EL (cell line): ENCODE data around the gene RCSD1.

Experiments
- DNase-seq: peaks from one replicate; pipeline ENCODE4 v3.0.0-alpha.2; 2016

RCSD1 gene

DNA sequence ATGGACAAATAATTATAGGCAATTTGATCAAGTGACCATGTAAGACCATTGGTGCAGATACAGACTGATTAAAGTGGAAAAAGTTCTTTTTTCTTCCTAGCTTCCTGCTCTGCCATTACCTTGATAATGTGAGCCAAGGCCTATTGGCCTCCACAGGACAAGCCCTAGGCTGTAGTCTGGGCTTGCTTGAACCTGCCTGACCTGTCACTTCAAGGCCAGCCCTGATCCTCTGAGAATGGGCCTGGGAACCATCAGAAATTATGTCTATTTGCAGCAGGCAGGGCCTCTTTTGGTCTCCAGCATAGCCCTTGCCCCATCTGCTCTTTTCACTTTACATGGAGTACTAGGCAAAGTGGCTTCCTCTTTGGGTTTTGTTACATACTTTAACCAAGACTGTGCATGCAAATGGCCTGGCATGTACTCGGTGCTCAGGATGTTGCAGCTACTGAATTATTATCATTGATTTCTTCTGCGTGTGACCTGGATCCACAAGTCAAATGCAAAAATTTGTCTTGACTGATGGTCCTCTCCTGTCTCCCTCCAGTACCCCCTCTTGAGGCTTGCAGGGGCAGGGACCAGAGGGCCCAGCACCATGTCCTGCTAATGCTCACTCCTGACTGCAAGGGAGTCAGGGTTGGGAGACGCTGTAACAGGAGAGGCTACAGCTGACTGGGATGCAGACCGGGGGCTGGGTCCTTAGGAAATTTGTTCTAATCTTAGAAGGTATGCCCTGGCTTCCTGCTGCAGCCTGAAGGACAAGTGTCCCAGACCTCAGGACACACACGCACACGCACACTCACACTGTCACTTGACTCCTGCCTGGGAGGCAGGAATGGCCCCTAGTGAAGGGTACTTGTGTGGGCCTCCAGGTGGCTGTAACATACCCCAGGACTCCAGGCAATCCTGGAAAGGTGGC is 39.4 kb downstream of the RCSD1 start:
- DNase-seq: no peak

DNA sequence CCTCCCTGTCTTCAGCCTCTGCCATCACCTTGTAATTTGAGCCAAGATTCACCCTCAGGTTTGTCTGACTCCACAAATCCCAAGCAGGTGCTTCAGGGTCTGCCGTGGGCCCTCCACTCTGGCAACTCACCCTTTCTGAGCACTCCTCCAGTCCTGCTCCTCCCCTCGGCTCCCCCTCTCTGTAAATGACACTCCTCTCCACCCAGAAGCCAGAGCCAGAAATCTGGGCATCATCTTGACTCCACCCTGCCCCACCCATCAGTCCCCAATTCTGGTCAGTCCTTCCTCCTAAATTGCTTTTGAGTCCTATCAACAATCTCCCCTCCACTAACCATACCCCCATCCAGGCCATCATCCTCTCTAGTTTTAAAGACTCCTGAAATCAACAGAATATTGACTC is 40.5 kb downstream of the RCSD1 start:
- DNase-seq: no peak

DNA sequence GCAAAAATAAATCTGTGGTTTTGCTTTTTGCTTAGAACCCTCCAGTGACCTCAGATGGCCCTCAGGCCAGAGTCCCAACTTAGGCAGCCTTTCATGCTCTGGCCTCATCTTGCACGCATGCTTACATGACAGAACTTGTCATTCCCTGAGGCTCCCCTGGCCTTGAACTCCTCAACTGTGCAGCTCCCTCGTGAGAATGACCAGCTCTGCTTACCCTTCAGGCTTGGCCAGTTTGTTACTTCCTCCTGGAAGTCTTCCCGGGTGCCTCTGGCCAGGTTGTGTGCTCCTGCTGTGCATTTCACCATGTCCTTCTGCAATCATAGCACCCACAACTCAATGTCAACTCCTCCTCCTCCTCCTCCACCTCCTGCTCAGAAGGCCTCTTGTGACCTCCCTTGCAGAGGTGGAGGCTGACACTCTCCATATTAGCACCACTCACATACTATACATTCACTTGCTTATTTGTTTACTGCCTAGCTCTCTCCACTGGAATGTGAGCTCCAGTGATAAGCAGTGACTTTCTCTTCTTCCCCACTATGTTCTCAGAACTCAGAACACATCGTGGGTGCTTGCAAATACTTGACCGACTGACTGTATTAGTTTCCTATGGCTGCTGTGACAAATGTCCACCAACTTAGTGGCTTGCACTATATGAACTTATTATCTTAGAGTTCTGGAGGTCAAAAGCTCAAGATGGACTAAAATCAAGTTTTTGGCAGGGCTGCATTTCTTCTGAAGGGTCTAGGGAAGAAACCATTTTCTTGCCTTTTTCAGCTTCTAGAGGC is 41.9 kb downstream of the RCSD1 start:
- DNase-seq: no peak

DNA sequence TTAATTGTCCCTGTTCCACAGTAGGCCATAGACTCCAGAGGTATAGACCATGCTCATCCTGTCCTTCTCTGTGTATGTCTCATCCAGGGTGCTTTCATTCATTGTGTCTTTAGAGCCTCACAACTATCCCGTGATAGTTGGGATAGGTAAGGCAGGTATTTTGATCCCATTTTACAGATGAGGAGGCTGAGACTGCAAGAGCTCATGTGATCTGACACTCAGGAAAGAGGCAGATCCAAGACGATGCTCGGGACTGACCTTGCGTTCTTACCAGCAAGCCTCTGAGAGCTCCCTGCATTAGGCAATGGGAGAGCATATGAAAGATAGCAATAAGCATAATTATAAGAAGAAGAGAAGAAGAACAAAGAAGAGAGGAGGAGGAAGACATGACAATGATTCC is 42.8 kb downstream of the RCSD1 start:
- no peak for DNase-seq

DNA sequence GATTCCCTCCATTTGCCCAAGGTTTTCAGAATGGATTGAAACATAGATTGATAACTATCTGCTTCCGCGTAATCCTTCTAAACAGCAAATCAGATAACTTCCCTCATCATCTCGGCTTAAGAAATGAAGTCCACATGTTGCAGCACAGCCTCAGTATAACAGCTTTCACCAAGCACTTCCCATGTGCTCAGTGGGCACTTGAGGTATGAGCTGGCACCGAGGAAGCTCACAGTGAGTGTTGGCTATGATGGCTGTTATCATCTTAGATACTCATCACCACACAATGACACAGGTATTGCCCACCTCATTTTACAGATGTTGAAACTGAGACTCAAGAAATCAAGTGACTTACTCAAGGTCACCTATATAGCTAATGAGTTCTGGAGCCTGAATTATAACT is 43.2 kb downstream of the RCSD1 start:
- DNase-seq: no peak

DNA sequence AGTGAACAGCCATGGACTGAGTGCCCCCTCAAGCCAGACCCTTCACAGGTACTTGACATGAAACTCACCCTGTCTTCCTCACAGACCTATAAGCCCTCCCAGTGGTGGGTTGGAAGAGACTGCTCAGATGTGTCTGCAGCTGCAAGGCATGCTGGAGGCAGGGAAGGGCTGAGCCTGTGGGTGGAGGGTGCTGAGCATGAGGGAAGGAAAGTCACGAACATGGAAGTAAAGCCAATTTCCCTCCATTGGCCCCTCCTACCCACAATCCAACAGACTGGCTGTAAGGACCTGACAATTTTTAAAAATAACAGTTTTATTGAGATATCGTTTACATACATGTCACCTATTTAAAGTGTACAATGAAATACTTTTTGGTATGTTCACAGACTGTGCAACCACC is 44.1 kb downstream of the RCSD1 start:
- DNase-seq: no peak

DNA sequence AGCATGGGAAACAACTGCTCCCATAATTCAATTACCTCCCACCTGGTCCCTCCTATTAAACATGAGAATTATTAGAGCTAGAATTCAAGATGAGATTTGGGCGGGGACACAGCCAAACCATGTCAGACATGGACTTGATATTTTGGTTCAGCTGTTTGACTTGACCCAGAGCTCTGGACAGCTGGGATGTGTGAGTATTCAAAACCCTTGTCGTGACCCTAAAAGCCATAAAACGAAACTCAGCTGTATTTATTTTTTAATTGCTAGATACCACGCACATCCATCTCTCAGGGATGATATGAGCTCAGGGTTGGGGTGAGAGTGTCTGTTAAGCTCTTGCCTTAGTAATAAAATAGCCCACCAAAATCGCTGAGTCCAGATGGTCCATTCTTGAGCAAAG is 45.4 kb downstream of the RCSD1 start:
- no peak for DNase-seq

DNA sequence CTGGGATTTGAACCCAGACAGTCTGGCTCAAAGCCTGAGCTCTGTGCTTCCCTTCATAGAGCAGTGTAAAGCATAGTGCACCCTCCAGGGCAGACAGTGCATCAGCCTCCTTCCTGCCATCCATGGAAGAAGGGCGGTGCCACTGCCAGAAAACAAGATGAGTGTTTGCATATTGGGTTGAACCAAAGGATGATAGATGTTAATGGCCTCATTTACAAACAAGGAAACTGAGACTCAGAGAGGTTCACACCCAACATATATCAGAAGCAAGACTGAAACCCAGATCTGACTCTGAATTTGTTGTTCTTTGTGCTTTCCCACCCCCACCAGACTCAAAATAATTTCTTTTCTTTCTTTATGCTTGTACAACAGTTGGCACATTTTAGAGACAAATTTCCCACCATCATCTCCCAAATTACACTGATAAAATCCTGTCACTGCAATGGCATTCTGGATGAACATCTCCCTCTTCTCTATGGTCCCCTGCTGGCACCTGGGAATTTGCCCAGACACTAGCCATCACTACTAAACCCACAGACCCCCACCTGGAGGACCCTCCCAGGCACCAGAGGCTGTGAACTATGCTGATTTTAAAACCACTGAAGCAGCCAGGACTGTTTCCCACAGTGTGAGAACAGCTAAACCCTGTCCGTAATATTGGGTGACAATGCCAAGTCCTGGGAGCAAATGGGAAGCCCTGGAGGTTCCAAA is 46.3 kb downstream of the RCSD1 start:
- no peak for DNase-seq

DNA sequence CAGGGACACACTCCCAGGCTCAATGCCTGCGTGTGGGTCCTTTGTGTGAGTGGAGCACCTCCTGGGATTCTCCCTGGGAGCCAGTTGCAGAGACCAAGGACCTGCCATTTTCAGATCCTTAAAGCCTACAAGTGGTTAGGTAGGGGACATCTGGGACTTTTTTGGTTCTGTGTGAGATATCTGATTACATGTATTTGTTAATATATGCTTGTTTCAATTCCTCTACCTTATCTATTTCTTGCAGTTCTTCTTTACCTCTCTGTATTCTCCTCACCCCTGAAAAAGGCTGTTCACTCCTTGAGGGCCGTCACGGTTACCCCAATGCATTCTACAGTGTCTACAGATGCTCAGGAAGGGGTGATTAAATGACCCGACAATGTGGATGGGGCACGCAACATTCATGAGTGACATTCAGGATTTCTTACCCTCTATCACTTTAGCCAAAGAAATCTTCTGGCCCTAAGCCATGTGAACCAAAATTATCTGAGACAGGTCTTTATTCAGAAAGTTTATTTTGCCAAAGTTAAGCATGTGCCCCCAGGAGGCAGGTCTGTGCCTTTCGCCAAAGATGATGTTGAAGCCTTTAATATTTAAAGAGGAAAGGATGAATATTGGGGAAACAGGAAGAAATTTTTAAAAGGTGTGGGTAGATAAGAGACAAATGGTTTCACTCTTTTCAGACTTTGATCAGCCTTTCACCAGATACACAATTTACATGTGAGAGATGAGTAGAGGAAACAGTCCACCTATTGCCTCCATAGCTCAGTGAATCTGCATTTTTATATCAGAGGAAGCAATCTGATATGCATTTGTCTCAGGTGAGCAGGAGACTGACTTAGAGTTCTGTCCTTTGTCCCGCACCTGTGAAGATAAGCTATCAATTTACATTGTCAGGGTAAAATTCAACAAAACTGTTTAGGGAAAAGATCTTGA is 47.1 kb downstream of the RCSD1 start:
- DNase-seq: no peak

DNA sequence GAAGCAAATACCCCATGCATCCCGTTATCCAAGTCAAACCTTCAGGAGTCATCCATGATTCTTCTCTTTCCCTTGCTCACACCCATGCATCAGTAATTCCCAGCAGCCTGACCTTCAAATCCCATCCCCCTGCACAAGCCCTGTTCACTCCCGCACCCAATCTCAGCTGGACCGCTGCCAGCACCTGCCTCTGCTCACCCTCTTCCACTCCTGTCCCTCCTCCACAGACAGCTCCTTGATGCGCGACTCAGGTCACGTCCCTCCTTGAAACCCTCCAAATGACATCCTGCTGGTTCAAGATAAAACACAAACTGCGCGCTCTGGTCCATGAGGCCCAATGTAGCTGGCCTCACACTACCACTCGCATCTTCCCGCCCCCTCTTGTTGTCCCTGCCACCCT is 48.4 kb downstream of the RCSD1 start:
- no peak for DNase-seq

DNA sequence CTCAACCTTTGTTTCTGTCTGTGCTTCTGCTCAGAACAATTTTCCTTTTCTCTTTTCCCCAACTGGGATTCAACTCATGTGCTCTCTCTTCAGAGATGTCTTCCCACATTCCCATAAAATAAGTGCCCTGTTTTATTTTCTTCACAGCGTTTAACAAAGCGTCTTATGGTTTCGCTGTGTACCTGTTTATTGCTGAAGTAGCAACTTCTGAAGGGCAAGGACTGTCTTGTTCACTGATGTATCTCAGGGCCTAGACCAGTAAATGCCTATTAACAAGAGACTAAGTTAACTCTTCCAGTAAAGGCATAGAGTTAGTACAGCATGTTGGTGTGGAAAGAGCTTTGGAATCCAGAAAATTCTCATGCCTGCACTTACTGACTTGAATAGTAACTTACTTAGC is 48.8 kb downstream of the RCSD1 start:
- DNase-seq: no peak

DNA sequence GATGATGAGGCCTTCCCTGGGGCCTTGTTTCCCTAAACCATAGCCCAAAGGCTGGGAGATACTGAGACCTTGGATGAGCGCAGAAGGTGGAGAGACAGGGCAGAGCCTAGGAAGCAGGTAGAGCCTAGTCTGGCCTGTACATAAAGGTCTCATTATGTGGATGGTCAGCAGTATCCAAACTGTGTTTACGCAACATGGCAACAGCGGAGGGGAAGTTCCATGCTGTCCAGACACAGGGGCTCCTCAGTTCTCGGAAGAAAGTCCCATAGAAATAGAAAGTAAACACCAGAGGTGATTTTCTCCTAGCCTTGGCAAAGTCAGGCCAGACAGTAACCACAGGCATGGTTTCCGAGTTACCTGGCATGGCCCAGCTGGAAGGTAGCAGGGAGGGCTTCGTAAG is 49.7 kb downstream of the RCSD1 start:
- DNase-seq: no peak

DNA sequence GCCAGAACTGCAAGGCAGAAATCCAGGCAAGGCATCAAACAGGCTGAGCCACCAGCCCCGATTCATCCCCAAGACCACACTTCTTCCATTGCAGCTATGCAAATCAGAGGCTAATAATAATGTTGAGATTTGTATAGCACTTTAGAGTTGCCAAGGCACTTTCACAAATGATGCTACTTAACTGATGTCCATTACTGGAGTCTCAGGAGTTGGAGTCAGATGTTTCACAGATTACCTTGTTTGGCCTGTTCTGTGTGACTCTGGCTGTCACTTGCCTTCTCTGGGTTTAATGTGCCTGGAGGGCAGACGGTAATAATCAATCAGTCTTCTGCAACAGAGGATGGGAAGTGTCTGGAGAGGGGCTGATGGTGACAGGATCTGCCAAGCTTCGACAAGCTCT is 51.0 kb downstream of the RCSD1 start:
- no peak for DNase-seq

DNA sequence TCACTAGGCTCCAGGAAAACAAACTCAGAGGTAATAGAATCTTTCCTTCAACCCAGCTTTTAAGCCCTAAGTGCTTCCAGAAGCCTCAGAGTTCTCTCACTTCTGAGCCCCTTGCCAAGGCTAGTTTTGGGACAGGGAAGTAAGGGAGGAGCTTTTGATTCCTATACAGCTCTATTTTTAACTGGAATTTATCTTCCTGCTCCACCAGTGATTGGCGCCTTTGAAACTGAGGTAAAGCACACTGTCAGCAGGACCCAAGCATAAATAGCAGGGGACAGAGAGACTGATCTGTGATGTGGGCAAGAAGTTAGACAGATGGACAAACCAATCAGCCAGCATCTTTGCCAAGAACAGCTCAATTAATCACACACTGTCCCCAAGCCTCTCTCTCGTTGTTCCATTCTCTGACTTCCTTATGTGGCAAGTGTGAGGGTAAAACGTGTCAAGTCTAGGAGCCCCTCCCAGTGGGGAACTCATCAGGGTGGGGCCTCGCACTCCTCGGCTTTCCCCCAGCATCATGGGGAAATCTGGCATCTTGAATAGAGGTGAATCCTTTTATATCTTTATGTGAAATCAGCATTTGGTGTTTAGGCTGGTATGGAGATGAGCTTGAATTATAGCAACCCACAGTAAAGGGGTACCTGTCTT is 51.5 kb downstream of the RCSD1 start:
- no peak for DNase-seq

DNA sequence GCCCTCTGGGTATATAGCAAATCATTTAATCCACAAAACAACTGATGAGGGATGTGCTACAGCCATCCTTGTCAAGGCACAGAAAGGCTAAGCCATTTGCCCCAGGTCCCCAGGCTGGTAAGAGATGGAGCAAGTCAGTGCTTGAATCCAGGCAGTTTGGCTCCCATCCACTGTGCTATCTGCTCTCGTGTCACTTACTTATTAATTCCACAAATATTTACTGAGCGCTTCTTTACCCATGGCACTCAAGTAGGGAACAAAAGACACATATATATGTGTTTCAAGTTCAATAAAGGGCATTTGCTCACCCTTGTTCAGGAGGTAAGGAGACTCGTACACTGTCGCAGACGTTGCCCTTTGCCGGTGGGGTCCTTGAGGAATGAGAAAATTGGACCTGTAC is 53.2 kb downstream of the RCSD1 start:
- no peak for DNase-seq

DNA sequence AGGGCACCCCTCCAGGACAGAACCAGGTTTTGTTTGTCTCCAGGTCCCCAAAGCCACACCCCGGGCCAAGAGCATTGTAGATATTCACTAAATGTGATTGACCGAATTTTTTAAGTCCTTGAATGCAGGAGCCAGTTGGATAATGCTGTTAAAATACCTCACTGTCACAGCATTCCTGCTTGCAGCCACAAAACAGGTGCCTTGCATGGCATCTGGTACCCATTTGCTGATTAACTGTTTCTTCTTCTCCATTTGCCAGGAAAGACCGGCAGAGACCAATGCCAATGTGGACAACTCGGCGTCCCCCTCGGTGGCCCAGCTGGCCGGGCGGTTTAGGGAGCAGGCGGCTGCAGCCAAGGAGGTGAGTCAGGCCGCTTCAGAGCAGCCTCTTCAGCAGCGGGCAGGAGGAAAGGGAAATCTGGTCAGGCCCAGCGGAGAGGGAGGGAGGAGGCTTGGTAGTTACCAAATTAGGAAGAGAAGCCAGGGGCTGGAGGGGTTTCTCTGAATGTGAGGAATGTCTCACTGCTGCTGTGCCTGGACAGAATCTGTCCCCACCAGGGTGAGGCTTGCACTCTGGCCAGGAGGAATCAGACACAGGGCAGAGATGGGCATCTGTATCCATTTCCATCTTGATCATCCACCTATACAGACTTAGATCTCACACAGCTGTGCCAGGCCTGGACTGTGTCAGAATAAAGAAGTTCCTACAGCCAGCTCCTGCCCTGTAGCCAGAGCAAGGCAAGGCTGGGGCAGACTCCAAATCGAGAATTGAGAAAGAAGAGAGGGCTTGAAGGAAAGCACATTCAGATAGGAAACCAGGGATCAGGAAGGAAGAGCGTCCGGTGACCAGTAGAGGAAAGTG is 53.8 kb downstream of the RCSD1 start:
- peak; percentile 54 for DNase-seq

DNA sequence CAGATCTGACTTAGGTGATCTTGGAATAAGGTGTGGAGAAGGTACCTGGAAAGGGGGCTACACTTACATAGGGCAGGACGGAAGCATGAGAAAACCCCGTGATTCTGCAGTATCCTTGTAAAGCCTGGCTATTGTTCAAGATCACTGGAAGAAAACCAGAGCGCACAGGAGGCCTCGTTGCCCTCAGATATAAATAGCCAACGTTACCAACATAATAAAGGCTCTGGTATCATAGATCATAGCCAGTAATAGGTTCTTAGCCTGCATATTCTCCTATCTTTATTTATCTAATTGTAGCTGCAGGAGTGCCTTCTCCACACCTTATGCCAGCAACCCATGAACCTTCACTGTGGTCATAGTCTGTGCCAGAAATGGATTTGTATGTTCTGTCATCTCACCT is 55.8 kb downstream of the RCSD1 start:
- no peak for DNase-seq

DNA sequence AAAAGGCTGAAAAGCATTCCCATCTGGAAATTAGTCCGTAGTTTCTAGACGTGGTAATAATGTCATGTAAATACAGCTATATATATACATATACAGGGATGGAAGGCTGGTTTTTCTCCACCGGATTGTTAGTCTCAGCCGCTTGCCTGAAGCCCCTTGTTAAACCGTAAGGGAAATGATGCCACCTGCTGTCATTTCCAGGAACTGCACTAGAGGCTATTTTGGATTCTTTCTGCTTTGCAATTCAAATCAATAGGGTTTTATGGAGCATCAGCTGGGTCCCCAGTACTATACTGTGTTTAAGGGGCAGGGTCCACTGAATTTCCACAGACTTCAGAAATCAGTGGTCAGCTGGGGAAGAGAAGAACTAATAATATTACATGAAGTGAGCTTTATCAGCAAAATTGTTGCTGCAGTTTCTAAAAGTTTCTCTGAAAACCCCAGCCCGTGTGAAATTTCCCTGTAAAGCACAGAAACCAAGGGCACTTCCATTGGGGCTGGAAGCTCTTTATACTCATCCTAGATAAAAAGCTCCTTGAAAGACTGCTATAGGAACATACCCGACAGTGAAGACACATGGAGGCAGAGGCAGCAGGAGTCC is 58.0 kb downstream of the RCSD1 start:
- peak; percentile 78 for DNase-seq

DNA sequence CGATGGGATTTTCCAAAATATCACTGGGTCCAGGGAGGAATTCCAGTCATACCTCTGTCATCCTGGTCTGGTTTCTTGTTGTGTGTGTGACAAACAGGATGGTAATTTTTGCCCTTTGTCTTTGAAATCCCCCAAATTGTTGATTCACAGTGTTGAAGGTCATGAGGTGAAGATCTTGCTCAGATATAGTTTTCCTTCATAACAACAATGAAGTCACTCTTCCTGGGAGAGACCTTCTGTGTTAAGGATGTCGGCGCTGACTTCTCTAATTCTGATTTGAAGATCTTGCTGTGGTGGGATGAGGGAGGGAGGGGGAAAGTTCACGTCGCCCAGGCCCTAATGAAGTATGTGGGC is 59.5 kb downstream of the RCSD1 start:
- DNase-seq: peak; percentile 47

DNA sequence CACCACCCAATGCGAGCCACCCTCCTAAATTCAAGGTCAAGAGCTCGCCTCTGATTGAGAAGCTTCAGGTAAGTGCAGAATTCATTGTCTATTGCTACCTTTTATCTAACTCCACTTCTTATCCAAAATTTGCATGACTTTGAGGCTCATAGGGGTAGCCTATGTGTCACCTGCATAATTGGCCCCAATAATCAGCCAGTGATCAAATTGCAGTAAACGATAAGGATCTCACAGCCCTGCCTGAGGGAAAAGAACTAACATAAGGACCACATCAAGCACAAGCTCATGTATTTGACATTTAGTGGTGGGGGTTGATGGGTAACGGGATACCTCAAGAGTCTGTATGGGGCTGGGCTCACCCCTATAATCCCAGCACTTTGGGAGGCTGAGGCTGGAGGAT is 60.0 kb downstream of the RCSD1 start:
- DNase-seq: no peak
